ENCODE data around the gene KRTAP10-7.

DNA sequence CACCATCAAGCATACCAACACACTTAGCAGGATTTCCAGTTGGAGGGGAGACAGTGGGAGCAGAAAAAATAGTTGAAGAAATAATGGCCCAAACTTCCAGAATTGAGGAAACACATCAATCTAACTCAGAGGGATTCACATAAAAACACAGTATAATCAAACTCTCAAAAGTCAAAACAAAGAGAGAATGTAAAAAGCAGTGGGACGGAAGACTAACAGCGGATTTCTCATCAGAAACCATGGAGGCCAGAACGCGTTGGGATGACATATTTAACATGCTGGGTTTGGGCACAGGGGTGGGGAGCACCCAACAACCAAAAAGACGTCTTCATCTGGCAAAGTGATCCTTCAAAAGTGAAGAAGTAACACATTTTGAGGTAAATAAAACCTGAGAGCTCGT is 19.5 kb downstream of the KRTAP10-7 start:
- TF ChIP-seq EZH2 (IDR thresholded peaks at IDR 0.05; ENCODE audit: insufficient read depth, low read length) = no peak
- TF ChIP-seq, protein P1, sequence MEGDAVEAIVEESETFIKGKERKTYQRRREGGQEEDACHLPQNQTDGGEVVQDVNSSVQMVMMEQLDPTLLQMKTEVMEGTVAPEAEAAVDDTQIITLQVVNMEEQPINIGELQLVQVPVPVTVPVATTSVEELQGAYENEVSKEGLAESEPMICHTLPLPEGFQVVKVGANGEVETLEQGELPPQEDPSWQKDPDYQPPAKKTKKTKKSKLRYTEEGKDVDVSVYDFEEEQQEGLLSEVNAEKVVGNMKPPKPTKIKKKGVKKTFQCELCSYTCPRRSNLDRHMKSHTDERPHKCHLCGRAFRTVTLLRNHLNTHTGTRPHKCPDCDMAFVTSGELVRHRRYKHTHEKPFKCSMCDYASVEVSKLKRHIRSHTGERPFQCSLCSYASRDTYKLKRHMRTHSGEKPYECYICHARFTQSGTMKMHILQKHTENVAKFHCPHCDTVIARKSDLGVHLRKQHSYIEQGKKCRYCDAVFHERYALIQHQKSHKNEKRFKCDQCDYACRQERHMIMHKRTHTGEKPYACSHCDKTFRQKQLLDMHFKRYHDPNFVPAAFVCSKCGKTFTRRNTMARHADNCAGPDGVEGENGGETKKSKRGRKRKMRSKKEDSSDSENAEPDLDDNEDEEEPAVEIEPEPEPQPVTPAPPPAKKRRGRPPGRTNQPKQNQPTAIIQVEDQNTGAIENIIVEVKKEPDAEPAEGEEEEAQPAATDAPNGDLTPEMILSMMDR (IDR thresholded peaks at IDR 0.05; ENCODE audit: insufficient read depth, low read depth, low read length) = no peak

Measured in astrocyte (in vitro differentiated cells and primary cell).